PC-3 (cell line): Measurements from ENCODE around the gene DNM2.

Source experiments
- EZH2 ChIP-seq: fragments of 300-600 bp; sonication (generic); IDR thresholded peaks from one replicate; pipeline ENCODE4 v1.6.1; 2017; ENCODE audit warnings: antibody characterized with exemption, mild to moderate bottlenecking, low read length; ENCODE audit not compliant: unreplicated experiment
- EZH2phosphoT487 ChIP-seq: fragments of 300-600 bp; sonication (generic); IDR thresholded peaks from 2 replicates; pipeline ENCODE4 v1.6.1; 2018; ENCODE audit warnings: mild to moderate bottlenecking, antibody characterized with exemption, low read length, borderline replicate concordance
- TF ChIP-seq, protein P1 (sequence below): fragments of 300-600 bp; sonication (generic); conservative IDR thresholded peaks from 2 replicates; pipeline ENCODE4 v1.5.1; 2017; ENCODE audit warnings: antibody characterized with exemption, low read depth, mild to moderate bottlenecking, low read length

DNA sequence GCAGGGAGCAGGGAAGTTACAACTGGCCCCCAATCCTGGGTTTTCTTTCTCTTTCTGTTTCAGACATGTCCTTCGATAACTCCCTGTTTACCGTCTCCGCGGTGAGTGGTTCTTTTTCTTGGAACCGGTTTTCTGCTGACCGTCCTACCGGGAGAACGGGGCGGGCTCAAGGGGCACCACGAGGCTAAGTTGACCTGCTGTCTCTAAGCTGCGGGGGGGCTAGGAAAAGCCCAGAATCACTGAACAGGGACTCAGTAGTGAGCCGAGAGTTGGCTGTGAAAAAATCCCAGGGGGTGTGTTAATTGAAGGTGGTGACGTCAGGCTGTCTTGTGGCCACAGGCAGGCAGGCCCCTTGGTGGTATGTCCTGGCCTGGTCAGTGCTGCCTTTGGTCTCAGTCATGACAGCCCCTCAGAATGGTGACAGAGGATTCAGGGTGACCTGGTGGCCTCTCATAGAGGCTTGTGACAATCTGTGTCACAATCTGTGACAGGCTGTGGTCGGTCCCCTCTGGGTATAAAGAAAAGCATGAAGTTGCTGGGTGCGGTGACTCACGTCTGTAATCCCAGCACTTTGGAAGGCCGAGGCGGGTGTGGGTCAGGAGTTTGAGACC lies 145.3 kb downstream of the DNM2 start:
- TF ChIP-seq, protein P1, sequence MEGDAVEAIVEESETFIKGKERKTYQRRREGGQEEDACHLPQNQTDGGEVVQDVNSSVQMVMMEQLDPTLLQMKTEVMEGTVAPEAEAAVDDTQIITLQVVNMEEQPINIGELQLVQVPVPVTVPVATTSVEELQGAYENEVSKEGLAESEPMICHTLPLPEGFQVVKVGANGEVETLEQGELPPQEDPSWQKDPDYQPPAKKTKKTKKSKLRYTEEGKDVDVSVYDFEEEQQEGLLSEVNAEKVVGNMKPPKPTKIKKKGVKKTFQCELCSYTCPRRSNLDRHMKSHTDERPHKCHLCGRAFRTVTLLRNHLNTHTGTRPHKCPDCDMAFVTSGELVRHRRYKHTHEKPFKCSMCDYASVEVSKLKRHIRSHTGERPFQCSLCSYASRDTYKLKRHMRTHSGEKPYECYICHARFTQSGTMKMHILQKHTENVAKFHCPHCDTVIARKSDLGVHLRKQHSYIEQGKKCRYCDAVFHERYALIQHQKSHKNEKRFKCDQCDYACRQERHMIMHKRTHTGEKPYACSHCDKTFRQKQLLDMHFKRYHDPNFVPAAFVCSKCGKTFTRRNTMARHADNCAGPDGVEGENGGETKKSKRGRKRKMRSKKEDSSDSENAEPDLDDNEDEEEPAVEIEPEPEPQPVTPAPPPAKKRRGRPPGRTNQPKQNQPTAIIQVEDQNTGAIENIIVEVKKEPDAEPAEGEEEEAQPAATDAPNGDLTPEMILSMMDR, result no peak
- TF ChIP-seq EZH2phosphoT487, result no peak
- no peak for TF ChIP-seq EZH2
